Endodermal cell (in vitro differentiated cells): ENCODE measurements around the gene TTC34. TPM values are rescaled to one million over a fixed set of nuclear protein-coding genes. Genes with fewer than 3 reads are reported as not detected.

Experiments used
- DNase-seq: peaks from one replicate; pipeline ENCODE4 v3.0.0-alpha.2; 2017
- H3K27ac ChIP-seq: 2 replicates; pipeline ENCODE4 v1.5.1; 2013; ENCODE audit warnings: mild to moderate bottlenecking, low read depth, low read length, moderate library complexity
- H3K27me3 ChIP-seq: 2 replicates; pipeline ENCODE4 v1.6.1; 2013; ENCODE audit warnings: mild to moderate bottlenecking, low read length, moderate library complexity; ENCODE audit not compliant: insufficient read depth, control insufficient read depth, poor library complexity, severe bottlenecking
- H3K36me3 ChIP-seq: 2 replicates; pipeline ENCODE4 v1.7.0; 2013; ENCODE audit warnings: mild to moderate bottlenecking, low read length, moderate library complexity; ENCODE audit not compliant: control insufficient read depth, insufficient read depth
- H3K4me1 ChIP-seq: one replicate; pipeline ENCODE4 v1.7.0; 2013; ENCODE audit warnings: low read length; ENCODE audit not compliant: control insufficient read depth, insufficient read depth
- H3K4me3 ChIP-seq: 2 replicates; pipeline ENCODE4 v1.5.1; 2013; ENCODE audit warnings: mild to moderate bottlenecking, low read length, moderate library complexity
- H3K9ac ChIP-seq: 2 replicates; pipeline ENCODE4 v1.6.1; 2013; ENCODE audit warnings: mild to moderate bottlenecking, low read length, moderate library complexity; ENCODE audit not compliant: poor library complexity, severe bottlenecking; ENCODE audit errors: extremely low read depth
- H3K9me3 ChIP-seq: 2 replicates; pipeline ENCODE4 v1.6.1; 2013; ENCODE audit warnings: mild to moderate bottlenecking, low read length, moderate library complexity; ENCODE audit not compliant: control insufficient read depth
- H3K27ac Mint-ChIP-seq: 2 replicates; pipeline ENCODE4 v1.8.0; 2020; ENCODE audit warnings: mixed read lengths
- H3K27me3 Mint-ChIP-seq: 2 replicates; pipeline ENCODE4 v1.8.0; 2021; ENCODE audit warnings: mild to moderate bottlenecking, mixed read lengths; ENCODE audit not compliant: insufficient read depth
- H3K36me3 Mint-ChIP-seq: 2 replicates; pipeline ENCODE4 v1.8.0; 2020; ENCODE audit warnings: low read depth, mixed read lengths
- H3K4me1 Mint-ChIP-seq: 2 replicates; pipeline ENCODE4 v1.8.0; 2020; ENCODE audit warnings: mixed read lengths
- H3K4me3 Mint-ChIP-seq: 2 replicates; pipeline ENCODE4 v1.8.0; 2020; ENCODE audit warnings: mild to moderate bottlenecking, moderate library complexity, mixed read lengths
- H3K9me3 Mint-ChIP-seq: 2 replicates; pipeline ENCODE4 v1.8.0; 2020; ENCODE audit warnings: mild to moderate bottlenecking, mixed read lengths
- CTCF ChIP-seq: fragments of 200-600 bp; sonication (generic); conservative IDR thresholded peaks from 2 replicates; pipeline ENCODE4 v1.5.0; 2021; ENCODE audit warnings: antibody characterized with exemption, mild to moderate bottlenecking
- WGBS, 2 experiments: methylation state at CpG; one replicate each; pipeline versions ENCODE4 v1.1.5 to v1.1.7; 2013; ENCODE audit warnings: missing lambda C conversion rate in 2 of 2, mixed read lengths in 1 of 2; ENCODE audit not compliant: insufficient coverage in 1 of 2, insufficient read length in 1 of 2; 5-methylcytosine and 5-hydroxymethylcytosine counted together
- total RNA-seq, 2 donors: library from RNA; stranded (reverse); fragmentation: NEBNext Ultra II Directional in 1 of 2; extraction: Animal tissue kit (Norgen Biotek cat#: 25700) in 1 of 2; gene quantifications; 2 replicates in 1 of 2; 3 replicates in 1 of 2; pipeline ENCODE4 v1.2.1, GENCODE V29; 2021

The TTC34 gene
- total RNA-seq, 2 donors from 2014 or later, result 2.4 to 3.1 TPM

- H3K4me3 ChIP-seq, result no peak overlapping the region
- H3K9ac ChIP-seq, result no peak overlapping the region
- no peak overlapping the region for H3K27ac ChIP-seq
- H3K9me3 Mint-ChIP-seq, result no peaks in the 10 kb centered on the region
- 92 to 93% methylated on average over 15 to 35 of the region's 35 CpGs for WGBS, 2 experiments
- no peaks in the 10 kb centered on the region for H3K36me3 Mint-ChIP-seq
- H3K36me3 ChIP-seq, result no peaks in the 10 kb centered on the region
- H3K27me3 ChIP-seq, result peaks cover 49% of the 10 kb centered on the region
- H3K27me3 Mint-ChIP-seq, result peaks cover 80% of the 10 kb centered on the region
- no peak overlapping the region for H3K27ac Mint-ChIP-seq
- no peaks in the 10 kb centered on the region for H3K4me1 ChIP-seq
- H3K4me3 Mint-ChIP-seq, result no peak overlapping the region
- no peak for DNase-seq
- H3K4me1 Mint-ChIP-seq, result no peaks in the 10 kb centered on the region
- H3K9me3 ChIP-seq, result peaks cover 7% of the 10 kb centered on the region
- TF ChIP-seq CTCF, result no peak
Measured at GRCh38 chr1:2630498-2631135, 170.9 kb downstream of the TTC34 start.

- Mint-ChIP-seq H3K4me3 (peak overlapping the region; percentile 29), H3K36me3 (no peaks in the 10 kb centered on the region), H3K27ac (no peak overlapping the region), H3K4me1 (no peaks in the 10 kb centered on the region), H3K27me3 (peaks cover 85% of the 10 kb centered on the region), H3K9me3 (no peaks in the 10 kb centered on the region)
- 86 to 89% methylated on average over 20 to 23 of the region's 23 CpGs for WGBS, 2 experiments
- Histone ChIP-seq H3K27me3 (peaks cover 50% of the 10 kb centered on the region), H3K36me3 (no peaks in the 10 kb centered on the region), H3K9me3 (peaks cover 7% of the 10 kb centered on the region), H3K4me1 (no peaks in the 10 kb centered on the region), H3K9ac (no peak overlapping the region), H3K27ac (no peak overlapping the region), H3K4me3 (no peak overlapping the region)
- TF ChIP-seq CTCF, result no peak
- peak; percentile 51 for DNase-seq
Measured at GRCh38 chr1:2629627-2630497, 171.6 kb downstream of the TTC34 start.

- no peak overlapping the region for H3K4me3 ChIP-seq
- Mint-ChIP-seq H3K4me3 (peak overlapping the region; percentile 29), H3K27me3 (peaks cover 89% of the 10 kb centered on the region), H3K9me3 (no peaks in the 10 kb centered on the region), H3K27ac (no peak overlapping the region), H3K4me1 (no peaks in the 10 kb centered on the region), H3K36me3 (no peaks in the 10 kb centered on the region)
- 2 to 34% methylated on average over 15 to 64 of the region's 64 CpGs for WGBS, 2 experiments
- no peak for TF ChIP-seq CTCF
- no peak overlapping the region for H3K9ac ChIP-seq
- no peaks in the 10 kb centered on the region for H3K4me1 ChIP-seq
- H3K27ac ChIP-seq, result no peak overlapping the region
- DNase-seq, result peak; percentile 70
- H3K36me3 ChIP-seq, result no peaks in the 10 kb centered on the region
- H3K27me3 ChIP-seq, result peaks cover 50% of the 10 kb centered on the region
- H3K9me3 ChIP-seq, result peaks cover 7% of the 10 kb centered on the region
Measured at GRCh38 chr1:2628933-2629626, 172.4 kb downstream of the TTC34 start.
